AG10803 (cell line): Measurements from ENCODE around the gene NLRP13.
"Not testable (repeated sequence)": the region's sequence is repeated elsewhere in the genome, so short reads cannot be mapped to it uniquely, and the experiment has no call there.

ENCODE experiments used
- DNase-seq: peaks from one replicate; pipeline ENCODE4 v3.0.0; 2010; ENCODE audit warnings: low read depth
- H3K4me3 ChIP-seq: 2 replicates; pipeline ENCODE4 v1.5.1; 2011; ENCODE audit warnings: mild to moderate bottlenecking, low read length, control low read depth
- TF ChIP-seq, protein P1 (sequence below): conservative IDR thresholded peaks from 2 replicates; pipeline ENCODE4 v1.5.1; 2011; ENCODE audit warnings: mild to moderate bottlenecking, low read length, control low read depth, inconsistent platforms

The NLRP13 gene

GRCh38 chr19:55947532-55947931 is 15.4 kb upstream of the NLRP13 start, which contains the start of gene NLRP8:
Gene NLRP8, plus strand, starts transcription at chr19:55947832.
- DNase-seq, result no peak
- no peak within 1 kb of the TSS for H3K4me3 ChIP-seq
- TF ChIP-seq, protein P1, sequence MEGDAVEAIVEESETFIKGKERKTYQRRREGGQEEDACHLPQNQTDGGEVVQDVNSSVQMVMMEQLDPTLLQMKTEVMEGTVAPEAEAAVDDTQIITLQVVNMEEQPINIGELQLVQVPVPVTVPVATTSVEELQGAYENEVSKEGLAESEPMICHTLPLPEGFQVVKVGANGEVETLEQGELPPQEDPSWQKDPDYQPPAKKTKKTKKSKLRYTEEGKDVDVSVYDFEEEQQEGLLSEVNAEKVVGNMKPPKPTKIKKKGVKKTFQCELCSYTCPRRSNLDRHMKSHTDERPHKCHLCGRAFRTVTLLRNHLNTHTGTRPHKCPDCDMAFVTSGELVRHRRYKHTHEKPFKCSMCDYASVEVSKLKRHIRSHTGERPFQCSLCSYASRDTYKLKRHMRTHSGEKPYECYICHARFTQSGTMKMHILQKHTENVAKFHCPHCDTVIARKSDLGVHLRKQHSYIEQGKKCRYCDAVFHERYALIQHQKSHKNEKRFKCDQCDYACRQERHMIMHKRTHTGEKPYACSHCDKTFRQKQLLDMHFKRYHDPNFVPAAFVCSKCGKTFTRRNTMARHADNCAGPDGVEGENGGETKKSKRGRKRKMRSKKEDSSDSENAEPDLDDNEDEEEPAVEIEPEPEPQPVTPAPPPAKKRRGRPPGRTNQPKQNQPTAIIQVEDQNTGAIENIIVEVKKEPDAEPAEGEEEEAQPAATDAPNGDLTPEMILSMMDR, result no peak

- TF ChIP-seq, protein P1, result no peak
- H3K4me3 ChIP-seq, result no peak overlapping the region
- DNase-seq, result no peak
These were observed 8.2 kb upstream of the NLRP13 start for GRCh38 chr19:55940306-55940705.

GRCh38 chr19:55939206-55939605 is 7.1 kb upstream of the NLRP13 start:
- DNase-seq, result no peak
- TF ChIP-seq, protein P1, result no peak
- no peak overlapping the region for H3K4me3 ChIP-seq

GRCh38 chr19:55935206-55935605 is 3.1 kb upstream of the NLRP13 start:
- TF ChIP-seq, protein P1, result no peak
- no peak overlapping the region for H3K4me3 ChIP-seq
- DNase-seq, result no peak

- no peak for DNase-seq
- no peak overlapping the region for H3K4me3 ChIP-seq
- TF ChIP-seq, protein P1, result no peak
These were observed 1.1 kb downstream of the NLRP13 start for GRCh38 chr19:55930996-55931515.

GRCh38 chr19:55929258-55929657 is 2.9 kb downstream of the NLRP13 start:
- not testable (repeated sequence) for DNase-seq

DNA sequence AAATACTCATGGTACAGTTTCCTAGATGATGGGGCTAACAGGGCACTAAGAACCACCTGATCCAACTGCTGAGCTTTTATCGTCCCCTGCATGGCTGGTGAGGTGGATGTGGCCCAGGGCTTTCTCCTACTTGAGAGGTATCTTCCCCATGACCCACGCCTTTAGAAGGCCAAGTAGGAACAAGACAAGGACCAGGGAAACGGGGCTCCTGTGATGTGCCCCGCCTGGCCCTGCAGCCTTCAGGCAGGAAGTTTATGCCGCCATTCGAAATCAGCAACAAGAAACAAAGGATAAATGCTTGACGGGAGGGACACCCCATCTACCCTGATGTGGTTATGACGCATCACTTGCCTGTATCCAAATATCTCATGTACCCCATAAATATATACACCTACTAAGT is 4.1 kb downstream of the NLRP13 start:
- H3K4me3 ChIP-seq, result no peak overlapping the region
- no peak for DNase-seq
- TF ChIP-seq, protein P1, result no peak

More at GRCh38 chr19:55929258-55929657, 2.9 kb downstream of the NLRP13 start:
- not testable (repeated sequence) for H3K4me3 ChIP-seq

GRCh38 chr19:55923556-55923955 is 8.6 kb downstream of the NLRP13 start:
- TF ChIP-seq, protein P1, result no peak
- no peak for DNase-seq
- H3K4me3 ChIP-seq, result no peak overlapping the region
